ENCODE measurements around the gene RNF151. TPM values are rescaled to one million over a fixed set of nuclear protein-coding genes. Genes with fewer than 3 reads are reported as not detected.
A peak's percentile ranks its signal among the peaks of the same experiment; 100 is the strongest.

RNF151 gene
- total and polyA plus RNA-seq, 2 of the 13 experiments (the other 11 are each of a cell fraction or from before 2014, with no cell fraction given), result not detected

DNA sequence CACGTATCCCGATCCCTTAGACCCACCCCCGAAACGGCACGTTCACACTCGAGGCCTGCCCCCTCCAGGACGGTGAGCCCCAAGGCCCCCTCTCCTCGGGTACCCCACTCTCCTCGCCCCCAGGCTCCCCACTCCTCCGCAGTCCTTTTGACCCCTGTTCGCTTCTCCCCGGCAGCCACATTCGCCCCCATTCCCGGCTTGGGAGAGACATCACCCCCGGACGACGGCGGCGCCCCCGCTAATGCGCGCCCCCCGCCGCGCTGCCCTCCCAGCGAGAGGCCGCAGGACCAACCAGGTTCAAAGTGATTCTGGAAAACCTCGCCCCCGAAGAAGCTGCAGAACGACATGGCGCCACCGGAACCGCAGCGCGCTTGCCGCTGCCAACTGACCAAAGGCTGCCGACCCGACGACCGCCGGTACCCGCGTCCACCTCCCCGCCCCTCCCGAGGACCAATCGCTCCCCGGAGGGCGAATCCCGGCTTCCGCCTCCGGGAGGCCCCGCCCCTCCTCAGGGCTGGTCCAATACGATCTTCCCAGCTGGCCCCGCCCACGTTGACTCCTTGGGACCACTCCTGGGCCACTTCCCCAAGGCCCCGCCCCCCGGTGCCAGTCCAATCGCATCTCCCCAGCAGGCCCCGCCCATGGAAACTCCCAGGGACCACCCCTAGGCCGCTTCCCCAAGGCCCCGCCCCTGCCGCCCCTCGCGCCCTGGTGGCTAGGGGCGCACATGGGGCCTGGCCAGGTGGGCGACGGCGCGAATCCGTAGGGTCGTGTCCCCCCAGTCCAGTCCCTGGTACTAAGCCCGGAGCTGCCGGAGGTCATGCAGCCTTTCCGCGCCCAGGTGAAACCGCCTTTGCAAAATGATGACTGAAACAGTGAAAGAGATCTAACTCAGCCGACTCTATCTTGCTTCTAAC is 23.6 kb upstream of the RNF151 start, which contains the start of gene MSRB1 (continued):
- TF ChIP-seq ARID2 (CRISPR knock-in tag; IDR thresholded peaks at IDR 0.05; ENCODE audit: borderline replicate concordance) (peak; percentile 14; the same call in 1 of the 2 replicates), ZBTB38 (CRISPR knock-in tag; IDR thresholded peaks at IDR 0.05) (peak; percentile 88), BORCS8-MEF2B (CRISPR knock-in tag; IDR thresholded peaks at IDR 0.05) (peak; percentile 62), MIER3 (CRISPR knock-in tag; IDR thresholded peaks at IDR 0.05; ENCODE audit: borderline replicate concordance) (0 out of 2 replicates have a peak, but pooled peaks have one; percentile 14), HMGXB4 (CRISPR knock-in tag; IDR thresholded peaks at IDR 0.05; ENCODE audit: borderline replicate concordance in 1 of 2, low read depth in 1 of 2) (peak; percentile 52 to 76), ZZZ3 (CRISPR knock-in tag; IDR thresholded peaks at IDR 0.05; ENCODE audit: borderline replicate concordance) (no peak), CBX1 (IDR thresholded peaks at IDR 0.05; ENCODE audit: low read depth) (peak; percentile 66), ZNF564 (CRISPR knock-in tag; IDR thresholded peaks at IDR 0.05) (0 out of 2 replicates have a peak, but pooled peaks have one; percentile 20), KLF11 (CRISPR knock-in tag; IDR thresholded peaks at IDR 0.05) (peak; percentile 88), ZNF782 (CRISPR knock-in tag; IDR thresholded peaks at IDR 0.05; ENCODE audit: borderline replicate concordance) (peak; percentile 36; the same call in 1 of the 2 replicates), RBM39 (IDR thresholded peaks at IDR 0.05; ENCODE audit: low read depth, low read length, poor library complexity, severe bottlenecking) (no peak), ZMAT3 (CRISPR knock-in tag; conservative IDR thresholded peaks at IDR 0.05) (peak; percentile 68; the same call in 1 of the 2 replicates), ZNF292 (CRISPR knock-in tag; IDR thresholded peaks at IDR 0.05; ENCODE audit: borderline replicate concordance, low read depth) (0 out of 2 replicates have a peak, but pooled peaks have one; percentile 15)
- TF ChIP-seq, protein P1, sequence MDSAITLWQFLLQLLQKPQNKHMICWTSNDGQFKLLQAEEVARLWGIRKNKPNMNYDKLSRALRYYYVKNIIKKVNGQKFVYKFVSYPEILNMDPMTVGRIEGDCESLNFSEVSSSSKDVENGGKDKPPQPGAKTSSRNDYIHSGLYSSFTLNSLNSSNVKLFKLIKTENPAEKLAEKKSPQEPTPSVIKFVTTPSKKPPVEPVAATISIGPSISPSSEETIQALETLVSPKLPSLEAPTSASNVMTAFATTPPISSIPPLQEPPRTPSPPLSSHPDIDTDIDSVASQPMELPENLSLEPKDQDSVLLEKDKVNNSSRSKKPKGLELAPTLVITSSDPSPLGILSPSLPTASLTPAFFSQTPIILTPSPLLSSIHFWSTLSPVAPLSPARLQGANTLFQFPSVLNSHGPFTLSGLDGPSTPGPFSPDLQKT (CRISPR knock-in tag; IDR thresholded peaks at IDR 0.05; ENCODE audit: borderline replicate concordance), result no peak
- TF ChIP-seq, protein P2, sequence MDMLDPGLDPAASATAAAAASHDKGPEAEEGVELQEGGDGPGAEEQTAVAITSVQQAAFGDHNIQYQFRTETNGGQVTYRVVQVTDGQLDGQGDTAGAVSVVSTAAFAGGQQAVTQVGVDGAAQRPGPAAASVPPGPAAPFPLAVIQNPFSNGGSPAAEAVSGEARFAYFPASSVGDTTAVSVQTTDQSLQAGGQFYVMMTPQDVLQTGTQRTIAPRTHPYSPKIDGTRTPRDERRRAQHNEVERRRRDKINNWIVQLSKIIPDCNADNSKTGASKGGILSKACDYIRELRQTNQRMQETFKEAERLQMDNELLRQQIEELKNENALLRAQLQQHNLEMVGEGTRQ (IDR thresholded peaks at IDR 0.05; ENCODE audit: low read depth, low read length), result no peak
- TF ChIP-seq, protein P2 (CRISPR knock-in tag; IDR thresholded peaks at IDR 0.05; ENCODE audit: borderline replicate concordance), result no peak
- TF ChIP-seq, protein P3, sequence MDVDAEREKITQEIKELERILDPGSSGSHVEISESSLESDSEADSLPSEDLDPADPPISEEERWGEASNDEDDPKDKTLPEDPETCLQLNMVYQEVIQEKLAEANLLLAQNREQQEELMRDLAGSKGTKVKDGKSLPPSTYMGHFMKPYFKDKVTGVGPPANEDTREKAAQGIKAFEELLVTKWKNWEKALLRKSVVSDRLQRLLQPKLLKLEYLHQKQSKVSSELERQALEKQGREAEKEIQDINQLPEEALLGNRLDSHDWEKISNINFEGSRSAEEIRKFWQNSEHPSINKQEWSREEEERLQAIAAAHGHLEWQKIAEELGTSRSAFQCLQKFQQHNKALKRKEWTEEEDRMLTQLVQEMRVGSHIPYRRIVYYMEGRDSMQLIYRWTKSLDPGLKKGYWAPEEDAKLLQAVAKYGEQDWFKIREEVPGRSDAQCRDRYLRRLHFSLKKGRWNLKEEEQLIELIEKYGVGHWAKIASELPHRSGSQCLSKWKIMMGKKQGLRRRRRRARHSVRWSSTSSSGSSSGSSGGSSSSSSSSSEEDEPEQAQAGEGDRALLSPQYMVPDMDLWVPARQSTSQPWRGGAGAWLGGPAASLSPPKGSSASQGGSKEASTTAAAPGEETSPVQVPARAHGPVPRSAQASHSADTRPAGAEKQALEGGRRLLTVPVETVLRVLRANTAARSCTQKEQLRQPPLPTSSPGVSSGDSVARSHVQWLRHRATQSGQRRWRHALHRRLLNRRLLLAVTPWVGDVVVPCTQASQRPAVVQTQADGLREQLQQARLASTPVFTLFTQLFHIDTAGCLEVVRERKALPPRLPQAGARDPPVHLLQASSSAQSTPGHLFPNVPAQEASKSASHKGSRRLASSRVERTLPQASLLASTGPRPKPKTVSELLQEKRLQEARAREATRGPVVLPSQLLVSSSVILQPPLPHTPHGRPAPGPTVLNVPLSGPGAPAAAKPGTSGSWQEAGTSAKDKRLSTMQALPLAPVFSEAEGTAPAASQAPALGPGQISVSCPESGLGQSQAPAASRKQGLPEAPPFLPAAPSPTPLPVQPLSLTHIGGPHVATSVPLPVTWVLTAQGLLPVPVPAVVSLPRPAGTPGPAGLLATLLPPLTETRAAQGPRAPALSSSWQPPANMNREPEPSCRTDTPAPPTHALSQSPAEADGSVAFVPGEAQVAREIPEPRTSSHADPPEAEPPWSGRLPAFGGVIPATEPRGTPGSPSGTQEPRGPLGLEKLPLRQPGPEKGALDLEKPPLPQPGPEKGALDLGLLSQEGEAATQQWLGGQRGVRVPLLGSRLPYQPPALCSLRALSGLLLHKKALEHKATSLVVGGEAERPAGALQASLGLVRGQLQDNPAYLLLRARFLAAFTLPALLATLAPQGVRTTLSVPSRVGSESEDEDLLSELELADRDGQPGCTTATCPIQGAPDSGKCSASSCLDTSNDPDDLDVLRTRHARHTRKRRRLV (CRISPR knock-in tag; IDR thresholded peaks at IDR 0.05), result peak; percentile 67; the same call in 1 of the 2 replicates

All from HepG2 (cell line).